Measurements from ENCODE around the gene SOX5. TPM values are rescaled to one million over a fixed set of nuclear protein-coding genes. Genes with fewer than 3 reads are reported as not detected.

SOX5 gene
- total RNA-seq, 1 donor, result 12.8 TPM

GRCh38 chr12:23857178-23857577 is 92.3 kb downstream of the SOX5 start:
- H3K4me3 ChIP-seq (ENCODE audit: low read depth, low read length), result no peak overlapping the region
- DNase-seq (ENCODE audit: low read depth), result no peak
- TF ChIP-seq CTCF (IDR thresholded peaks at IDR 0.05; ENCODE audit: insufficient read depth, low read length), result no peak

GRCh38 chr12:23855813-23856212 is 93.7 kb downstream of the SOX5 start:
- H3K4me3 ChIP-seq (ENCODE audit: low read depth, low read length), result no peak overlapping the region
- no peak for TF ChIP-seq CTCF (IDR thresholded peaks at IDR 0.05; ENCODE audit: insufficient read depth, low read length)
- no peak for DNase-seq (ENCODE audit: low read depth)

- no peak for DNase-seq (ENCODE audit: low read depth)
- no peak overlapping the region for H3K4me3 ChIP-seq (ENCODE audit: low read depth, low read length)
- TF ChIP-seq CTCF (IDR thresholded peaks at IDR 0.05; ENCODE audit: insufficient read depth, low read length), result no peak
Observed at GRCh38 chr12:23854598-23854997, 94.9 kb downstream of the SOX5 start.

- H3K4me3 ChIP-seq (ENCODE audit: low read depth, low read length), result no peak overlapping the region
- no peak for TF ChIP-seq CTCF (IDR thresholded peaks at IDR 0.05; ENCODE audit: insufficient read depth, low read length)
- DNase-seq (ENCODE audit: low read depth), result no peak
Observed at GRCh38 chr12:23853640-23854039, 95.8 kb downstream of the SOX5 start.

GRCh38 chr12:23851602-23852001 is 97.9 kb downstream of the SOX5 start:
- TF ChIP-seq CTCF (IDR thresholded peaks at IDR 0.05; ENCODE audit: insufficient read depth, low read length), result no peak
- no peak for DNase-seq (ENCODE audit: low read depth)
- H3K4me3 ChIP-seq (ENCODE audit: low read depth, low read length), result no peak overlapping the region

GRCh38 chr12:23847857-23848256 is 101.6 kb downstream of the SOX5 start:
- no peak for DNase-seq (ENCODE audit: low read depth)
- no peak for TF ChIP-seq CTCF (IDR thresholded peaks at IDR 0.05; ENCODE audit: insufficient read depth, low read length)
- H3K4me3 ChIP-seq (ENCODE audit: low read depth, low read length), result no peak overlapping the region

- no peak for TF ChIP-seq CTCF (IDR thresholded peaks at IDR 0.05; ENCODE audit: insufficient read depth, low read length)
- DNase-seq (ENCODE audit: low read depth), result no peak
- no peak overlapping the region for H3K4me3 ChIP-seq (ENCODE audit: low read depth, low read length)
Observed at GRCh38 chr12:23843958-23844357, 105.5 kb downstream of the SOX5 start.
